ENCODE data around the gene NPFFR1. TPM values are rescaled to one million over a fixed set of nuclear protein-coding genes. Genes with fewer than 3 reads are reported as not detected.

NPFFR1 gene
- total and polyA plus RNA-seq, 2 experiments from 2014 or later = 0.03 to 0.05 TPM

DNA sequence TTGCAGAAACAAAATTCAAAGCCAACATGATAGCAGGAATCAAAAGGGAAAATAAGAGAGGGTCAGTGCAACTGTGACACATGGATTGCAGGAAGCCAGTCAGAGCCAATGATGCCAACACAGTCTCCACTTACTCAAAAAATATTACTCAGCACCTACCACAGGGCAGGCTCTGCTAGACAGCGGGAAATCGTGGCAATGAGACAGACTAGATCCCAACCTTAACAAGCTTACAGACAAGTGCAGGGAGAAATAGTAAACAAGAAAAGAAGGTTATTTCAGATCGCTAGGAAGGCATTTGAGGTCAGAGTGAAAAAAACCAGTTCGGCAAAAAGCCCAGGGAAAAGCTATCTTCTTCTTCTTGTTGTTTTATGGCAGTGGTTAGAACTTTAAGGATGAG lies 45.2 kb upstream of the NPFFR1 start:
- Mint-ChIP-seq H3K4me1 (peaks cover 21% of the 10 kb centered on the region), H3K9me3 (peaks cover 3% of the 10 kb centered on the region), H3K27me3 (ENCODE audit: insufficient read depth, low read depth, poor library complexity) (peaks cover 12% of the 10 kb centered on the region), H3K4me3 (no peak overlapping the region), H3K36me3 (ENCODE audit: low read depth) (peaks cover 10% of the 10 kb centered on the region), H3K27ac (no peak overlapping the region)
- no peak overlapping the region for H2AFZ ChIP-seq
- no peak for TF ChIP-seq EZH2phosphoT487 (IDR thresholded peaks at IDR 0.05; ENCODE audit: unreplicated experiment)
- TF ChIP-seq, protein P1, sequence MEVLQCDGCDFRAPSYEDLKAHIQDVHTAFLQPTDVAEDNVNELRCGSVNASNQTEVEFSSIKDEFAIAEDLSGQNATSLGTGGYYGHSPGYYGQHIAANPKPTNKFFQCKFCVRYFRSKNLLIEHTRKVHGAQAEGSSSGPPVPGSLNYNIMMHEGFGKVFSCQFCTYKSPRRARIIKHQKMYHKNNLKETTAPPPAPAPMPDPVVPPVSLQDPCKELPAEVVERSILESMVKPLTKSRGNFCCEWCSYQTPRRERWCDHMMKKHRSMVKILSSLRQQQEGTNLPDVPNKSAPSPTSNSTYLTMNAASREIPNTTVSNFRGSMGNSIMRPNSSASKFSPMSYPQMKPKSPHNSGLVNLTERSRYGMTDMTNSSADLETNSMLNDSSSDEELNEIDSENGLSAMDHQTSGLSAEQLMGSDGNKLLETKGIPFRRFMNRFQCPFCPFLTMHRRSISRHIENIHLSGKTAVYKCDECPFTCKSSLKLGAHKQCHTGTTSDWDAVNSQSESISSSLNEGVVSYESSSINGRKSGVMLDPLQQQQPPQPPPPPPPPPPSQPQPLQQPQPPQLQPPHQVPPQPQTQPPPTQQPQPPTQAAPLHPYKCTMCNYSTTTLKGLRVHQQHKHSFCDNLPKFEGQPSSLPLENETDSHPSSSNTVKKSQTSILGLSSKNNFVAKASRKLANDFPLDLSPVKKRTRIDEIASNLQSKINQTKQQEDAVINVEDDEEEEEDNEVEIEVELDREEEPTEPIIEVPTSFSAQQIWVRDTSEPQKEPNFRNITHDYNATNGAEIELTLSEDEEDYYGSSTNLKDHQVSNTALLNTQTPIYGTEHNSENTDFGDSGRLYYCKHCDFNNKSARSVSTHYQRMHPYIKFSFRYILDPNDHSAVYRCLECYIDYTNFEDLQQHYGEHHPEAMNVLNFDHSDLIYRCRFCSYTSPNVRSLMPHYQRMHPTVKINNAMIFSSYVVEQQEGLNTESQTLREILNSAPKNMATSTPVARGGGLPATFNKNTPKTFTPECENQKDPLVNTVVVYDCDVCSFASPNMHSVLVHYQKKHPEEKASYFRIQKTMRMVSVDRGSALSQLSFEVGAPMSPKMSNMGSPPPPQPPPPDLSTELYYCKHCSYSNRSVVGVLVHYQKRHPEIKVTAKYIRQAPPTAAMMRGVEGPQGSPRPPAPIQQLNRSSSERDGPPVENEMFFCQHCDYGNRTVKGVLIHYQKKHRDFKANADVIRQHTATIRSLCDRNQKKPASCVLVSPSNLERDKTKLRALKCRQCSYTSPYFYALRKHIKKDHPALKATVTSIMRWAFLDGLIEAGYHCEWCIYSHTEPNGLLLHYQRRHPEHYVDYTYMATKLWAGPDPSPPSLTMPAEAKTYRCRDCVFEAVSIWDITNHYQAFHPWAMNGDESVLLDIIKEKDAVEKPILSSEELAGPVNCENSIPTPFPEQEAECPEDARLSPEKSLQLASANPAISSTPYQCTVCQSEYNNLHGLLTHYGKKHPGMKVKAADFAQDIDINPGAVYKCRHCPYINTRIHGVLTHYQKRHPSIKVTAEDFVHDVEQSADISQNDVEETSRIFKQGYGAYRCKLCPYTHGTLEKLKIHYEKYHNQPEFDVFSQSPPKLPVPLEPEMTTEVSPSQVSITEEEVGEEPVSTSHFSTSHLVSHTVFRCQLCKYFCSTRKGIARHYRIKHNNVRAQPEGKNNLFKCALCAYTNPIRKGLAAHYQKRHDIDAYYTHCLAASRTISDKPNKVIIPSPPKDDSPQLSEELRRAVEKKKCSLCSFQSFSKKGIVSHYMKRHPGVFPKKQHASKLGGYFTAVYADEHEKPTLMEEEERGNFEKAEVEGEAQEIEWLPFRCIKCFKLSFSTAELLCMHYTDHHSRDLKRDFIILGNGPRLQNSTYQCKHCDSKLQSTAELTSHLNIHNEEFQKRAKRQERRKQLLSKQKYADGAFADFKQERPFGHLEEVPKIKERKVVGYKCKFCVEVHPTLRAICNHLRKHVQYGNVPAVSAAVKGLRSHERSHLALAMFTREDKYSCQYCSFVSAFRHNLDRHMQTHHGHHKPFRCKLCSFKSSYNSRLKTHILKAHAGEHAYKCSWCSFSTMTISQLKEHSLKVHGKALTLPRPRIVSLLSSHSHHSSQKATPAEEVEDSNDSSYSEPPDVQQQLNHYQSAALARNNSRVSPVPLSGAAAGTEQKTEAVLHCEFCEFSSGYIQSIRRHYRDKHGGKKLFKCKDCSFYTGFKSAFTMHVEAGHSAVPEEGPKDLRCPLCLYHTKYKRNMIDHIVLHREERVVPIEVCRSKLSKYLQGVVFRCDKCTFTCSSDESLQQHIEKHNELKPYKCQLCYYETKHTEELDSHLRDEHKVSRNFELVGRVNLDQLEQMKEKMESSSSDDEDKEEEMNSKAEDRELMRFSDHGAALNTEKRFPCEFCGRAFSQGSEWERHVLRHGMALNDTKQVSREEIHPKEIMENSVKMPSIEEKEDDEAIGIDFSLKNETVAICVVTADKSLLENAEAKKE (CRISPR knock-in tag; IDR thresholded peaks at IDR 0.05) = no peak
- TF ChIP-seq, protein P2, sequence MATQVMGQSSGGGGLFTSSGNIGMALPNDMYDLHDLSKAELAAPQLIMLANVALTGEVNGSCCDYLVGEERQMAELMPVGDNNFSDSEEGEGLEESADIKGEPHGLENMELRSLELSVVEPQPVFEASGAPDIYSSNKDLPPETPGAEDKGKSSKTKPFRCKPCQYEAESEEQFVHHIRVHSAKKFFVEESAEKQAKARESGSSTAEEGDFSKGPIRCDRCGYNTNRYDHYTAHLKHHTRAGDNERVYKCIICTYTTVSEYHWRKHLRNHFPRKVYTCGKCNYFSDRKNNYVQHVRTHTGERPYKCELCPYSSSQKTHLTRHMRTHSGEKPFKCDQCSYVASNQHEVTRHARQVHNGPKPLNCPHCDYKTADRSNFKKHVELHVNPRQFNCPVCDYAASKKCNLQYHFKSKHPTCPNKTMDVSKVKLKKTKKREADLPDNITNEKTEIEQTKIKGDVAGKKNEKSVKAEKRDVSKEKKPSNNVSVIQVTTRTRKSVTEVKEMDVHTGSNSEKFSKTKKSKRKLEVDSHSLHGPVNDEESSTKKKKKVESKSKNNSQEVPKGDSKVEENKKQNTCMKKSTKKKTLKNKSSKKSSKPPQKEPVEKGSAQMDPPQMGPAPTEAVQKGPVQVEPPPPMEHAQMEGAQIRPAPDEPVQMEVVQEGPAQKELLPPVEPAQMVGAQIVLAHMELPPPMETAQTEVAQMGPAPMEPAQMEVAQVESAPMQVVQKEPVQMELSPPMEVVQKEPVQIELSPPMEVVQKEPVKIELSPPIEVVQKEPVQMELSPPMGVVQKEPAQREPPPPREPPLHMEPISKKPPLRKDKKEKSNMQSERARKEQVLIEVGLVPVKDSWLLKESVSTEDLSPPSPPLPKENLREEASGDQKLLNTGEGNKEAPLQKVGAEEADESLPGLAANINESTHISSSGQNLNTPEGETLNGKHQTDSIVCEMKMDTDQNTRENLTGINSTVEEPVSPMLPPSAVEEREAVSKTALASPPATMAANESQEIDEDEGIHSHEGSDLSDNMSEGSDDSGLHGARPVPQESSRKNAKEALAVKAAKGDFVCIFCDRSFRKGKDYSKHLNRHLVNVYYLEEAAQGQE (IDR thresholded peaks at IDR 0.05; ENCODE audit: unreplicated experiment) = no peak
- no peak for TF ChIP-seq ZNF331 (CRISPR knock-in tag; IDR thresholded peaks at IDR 0.05; ENCODE audit: low read depth)
- TF ChIP-seq, protein P3, sequence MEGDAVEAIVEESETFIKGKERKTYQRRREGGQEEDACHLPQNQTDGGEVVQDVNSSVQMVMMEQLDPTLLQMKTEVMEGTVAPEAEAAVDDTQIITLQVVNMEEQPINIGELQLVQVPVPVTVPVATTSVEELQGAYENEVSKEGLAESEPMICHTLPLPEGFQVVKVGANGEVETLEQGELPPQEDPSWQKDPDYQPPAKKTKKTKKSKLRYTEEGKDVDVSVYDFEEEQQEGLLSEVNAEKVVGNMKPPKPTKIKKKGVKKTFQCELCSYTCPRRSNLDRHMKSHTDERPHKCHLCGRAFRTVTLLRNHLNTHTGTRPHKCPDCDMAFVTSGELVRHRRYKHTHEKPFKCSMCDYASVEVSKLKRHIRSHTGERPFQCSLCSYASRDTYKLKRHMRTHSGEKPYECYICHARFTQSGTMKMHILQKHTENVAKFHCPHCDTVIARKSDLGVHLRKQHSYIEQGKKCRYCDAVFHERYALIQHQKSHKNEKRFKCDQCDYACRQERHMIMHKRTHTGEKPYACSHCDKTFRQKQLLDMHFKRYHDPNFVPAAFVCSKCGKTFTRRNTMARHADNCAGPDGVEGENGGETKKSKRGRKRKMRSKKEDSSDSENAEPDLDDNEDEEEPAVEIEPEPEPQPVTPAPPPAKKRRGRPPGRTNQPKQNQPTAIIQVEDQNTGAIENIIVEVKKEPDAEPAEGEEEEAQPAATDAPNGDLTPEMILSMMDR (conservative IDR thresholded peaks at IDR 0.05; ENCODE audit: low read depth in 2 of 2) = no peak
- TF ChIP-seq ZNF114 (CRISPR knock-in tag; IDR thresholded peaks at IDR 0.05) = no peak
- TF ChIP-seq STAT1 (IDR thresholded peaks at IDR 0.05; ENCODE audit: unreplicated experiment) = no peak
- no peak for TF ChIP-seq POLR2AphosphoS5 (IDR thresholded peaks at IDR 0.05; ENCODE audit: low read depth)
- TF ChIP-seq JUNB (IDR thresholded peaks at IDR 0.05; ENCODE audit: unreplicated experiment) = no peak
- TF ChIP-seq, protein P4, sequence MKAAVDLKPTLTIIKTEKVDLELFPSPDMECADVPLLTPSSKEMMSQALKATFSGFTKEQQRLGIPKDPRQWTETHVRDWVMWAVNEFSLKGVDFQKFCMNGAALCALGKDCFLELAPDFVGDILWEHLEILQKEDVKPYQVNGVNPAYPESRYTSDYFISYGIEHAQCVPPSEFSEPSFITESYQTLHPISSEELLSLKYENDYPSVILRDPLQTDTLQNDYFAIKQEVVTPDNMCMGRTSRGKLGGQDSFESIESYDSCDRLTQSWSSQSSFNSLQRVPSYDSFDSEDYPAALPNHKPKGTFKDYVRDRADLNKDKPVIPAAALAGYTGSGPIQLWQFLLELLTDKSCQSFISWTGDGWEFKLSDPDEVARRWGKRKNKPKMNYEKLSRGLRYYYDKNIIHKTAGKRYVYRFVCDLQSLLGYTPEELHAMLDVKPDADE (IDR thresholded peaks at IDR 0.05) = no peak
- no peak for TF ChIP-seq EZH2 (IDR thresholded peaks at IDR 0.05; ENCODE audit: low read depth, unreplicated experiment)
- TF ChIP-seq NANOG (IDR thresholded peaks at IDR 0.05; ENCODE audit: borderline replicate concordance) = no peak
- no peak for TF ChIP-seq CREB1 (CRISPR knock-in tag; IDR thresholded peaks at IDR 0.05; ENCODE audit: low read depth)
- no peak overlapping the region for H3K4me3 ChIP-seq
- H3K27ac ChIP-seq (ENCODE audit: low read depth) = no peak overlapping the region
- peaks cover 8% of the 10 kb centered on the region; the same call in 1 of the 2 replicates for H3K4me1 ChIP-seq (ENCODE audit: insufficient read depth)
- DNase-seq (ENCODE audit: low spot score) = no peak
- no peaks in the 10 kb centered on the region for H3F3A ChIP-seq (replicated peaks; ENCODE audit: low read depth)
- H3K4me2 ChIP-seq = no peak overlapping the region
- H4K20me1 ChIP-seq (replicated peaks; ENCODE audit: insufficient read depth) = no peaks in the 10 kb centered on the region
- no peak for ATAC-seq
- H3K27me3 ChIP-seq (ENCODE audit: insufficient read depth) = no peaks in the 10 kb centered on the region
- no peaks in the 10 kb centered on the region for H3K79me2 ChIP-seq (replicated peaks; ENCODE audit: insufficient read depth)
- H3K9me2 ChIP-seq (ENCODE audit: insufficient read depth) = no peaks in the 10 kb centered on the region
- no peaks in the 10 kb centered on the region for H3K36me3 ChIP-seq (ENCODE audit: insufficient read depth)
